HG03442 (cell line): ENCODE results near the gene RAB3C.
A peak's percentile ranks its signal among the peaks of the same experiment; 100 is the strongest.

Experiments
- ATAC-seq: cut with Tn5 transposase; IDR thresholded peaks from one replicate; pipeline ENCODE4 v1.9.1; 2021; ENCODE audit warnings: mild to moderate bottlenecking, moderate library complexity; ENCODE audit not compliant: unreplicated experiment

Gene RAB3C

GRCh38 chr5:58860680-58861079 lies 277.8 kb downstream of the RAB3C start:
- ATAC-seq = no peak

GRCh38 chr5:58868931-58869330 lies 286.1 kb downstream of the RAB3C start:
- ATAC-seq = no peak

- ATAC-seq = peak; percentile 61
Observed at GRCh38 chr5:58871648-58872242, 288.9 kb downstream of the RAB3C start.

- ATAC-seq = no peak
Observed at GRCh38 chr5:58872670-58873273, 289.9 kb downstream of the RAB3C start.

- no peak for ATAC-seq
Observed at GRCh38 chr5:58875599-58875998, 292.7 kb downstream of the RAB3C start.

- ATAC-seq = no peak
Observed at GRCh38 chr5:58885260-58885659, 302.4 kb downstream of the RAB3C start.

GRCh38 chr5:58886315-58887207 lies 303.7 kb downstream of the RAB3C start:
- ATAC-seq = peak; percentile 76

GRCh38 chr5:58887311-58887710 lies 304.4 kb downstream of the RAB3C start:
- ATAC-seq = no peak

GRCh38 chr5:58887721-58888409 lies 305.0 kb downstream of the RAB3C start:
- ATAC-seq = no peak

- ATAC-seq = no peak
Observed at GRCh38 chr5:58890265-58890664, 307.4 kb downstream of the RAB3C start.

GRCh38 chr5:58890701-58891085 lies 307.8 kb downstream of the RAB3C start:
- ATAC-seq = no peak

GRCh38 chr5:58891086-58891970 lies 308.5 kb downstream of the RAB3C start:
- no peak for ATAC-seq

- no peak for ATAC-seq
Observed at GRCh38 chr5:58891971-58892343, 309.1 kb downstream of the RAB3C start.

- no peak for ATAC-seq
Observed at GRCh38 chr5:58893551-58893950, 310.7 kb downstream of the RAB3C start.

- no peak for ATAC-seq
Observed at GRCh38 chr5:58898006-58898405, 315.1 kb downstream of the RAB3C start.

GRCh38 chr5:58898538-58898937 lies 315.7 kb downstream of the RAB3C start:
- ATAC-seq = no peak

- no peak for ATAC-seq
Observed at GRCh38 chr5:58901271-58901670, 318.4 kb downstream of the RAB3C start.

GRCh38 chr5:58902305-58902704 lies 319.4 kb downstream of the RAB3C start:
- ATAC-seq = no peak

GRCh38 chr5:58902765-58903164 lies 319.9 kb downstream of the RAB3C start:
- no peak for ATAC-seq

GRCh38 chr5:58904737-58905136 lies 321.9 kb downstream of the RAB3C start:
- no peak for ATAC-seq
